ENCODE data around the gene ELF3.
A peak's percentile ranks its signal among the peaks of the same experiment; 100 is the strongest.

DNA sequence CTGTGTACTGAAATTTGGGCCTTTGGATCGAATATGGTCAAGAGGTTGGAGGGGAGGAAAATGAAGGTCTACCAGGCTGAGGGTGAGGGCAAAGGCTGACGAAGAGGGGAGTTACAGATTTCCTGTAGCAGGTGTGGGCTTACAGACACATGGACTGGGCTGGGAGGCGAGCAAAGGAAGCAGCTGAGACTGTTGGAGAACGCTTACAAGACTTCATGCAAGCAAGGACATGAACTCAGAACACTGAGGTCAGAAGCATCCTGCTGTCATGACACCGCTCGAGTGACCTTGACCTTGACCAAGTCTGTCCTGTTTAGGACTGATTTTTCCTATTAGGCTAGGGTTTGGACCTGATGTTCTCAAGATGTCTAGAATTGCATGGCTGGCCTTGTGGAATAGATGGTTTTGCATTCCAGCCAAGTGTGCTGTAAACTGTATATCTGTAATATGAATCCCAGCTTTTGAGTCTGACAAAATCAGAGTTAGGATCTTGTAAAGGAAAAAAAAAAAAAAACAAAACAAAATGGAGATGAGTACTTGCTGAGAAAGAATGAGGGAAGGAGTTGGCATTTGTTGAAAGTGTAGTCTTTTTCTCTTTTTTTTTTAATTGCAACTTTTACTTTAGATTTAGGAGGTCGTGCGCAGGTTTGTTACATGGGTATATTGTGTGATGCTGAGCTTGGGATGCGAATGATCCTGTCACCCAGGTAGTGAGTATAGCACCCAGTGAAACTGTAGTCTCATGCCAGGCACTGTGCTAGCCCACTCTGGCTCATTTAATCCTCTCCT lies 5.8 kb downstream of the ELF3 start:
- TF ChIP-seq CTCF (IDR thresholded peaks at IDR 0.05; ENCODE audit: control extremely low read depth in 1 of 3, insufficient read depth in 1 of 3, low read depth in 1 of 3, low read length in 3 of 3) (no peak), CHD1 (IDR thresholded peaks at IDR 0.05; ENCODE audit: low read depth, low read length) (no peak), CREB1 (IDR thresholded peaks at IDR 0.05) (no peak), EZH2 (IDR thresholded peaks at IDR 0.05; ENCODE audit: low read depth, low read length, severe bottlenecking) (no peak), RFX5 (IDR thresholded peaks at IDR 0.05; ENCODE audit: borderline replicate concordance, low read depth, low read length) (no peak), CHD2 (IDR thresholded peaks at IDR 0.05; ENCODE audit: low read length) (no peak), NANOG (IDR thresholded peaks at IDR 0.05; ENCODE audit: insufficient read depth, low read depth, low read length, poor library complexity, severe bottlenecking) (no peak), USF2 (IDR thresholded peaks at IDR 0.05; ENCODE audit: low read length) (no peak), RNF2 (IDR thresholded peaks at IDR 0.05; ENCODE audit: borderline replicate concordance, low read depth, low read length, missing control alignments, poor library complexity, severe bottlenecking) (no peak), YY1 (IDR thresholded peaks at IDR 0.05; ENCODE audit: low read depth, low read length) (no peak), EP300 (IDR thresholded peaks at IDR 0.05; ENCODE audit: borderline replicate concordance in 1 of 2, low read depth in 2 of 2, low read length in 2 of 2) (no peak), POLR2A (IDR thresholded peaks at IDR 0.05; ENCODE audit: control extremely low read depth in 1 of 2, low read depth in 2 of 2, low read length in 2 of 2) (peak in 1 of 2 experiments; percentile 34; a peak in 1 of 3 replicates), SIN3A (conservative IDR thresholded peaks at IDR 0.05 in 1 of 2, IDR thresholded peaks at IDR 0.05 in 1 of 2; ENCODE audit: low read depth in 1 of 2, low read length in 2 of 2) (no peak)
